ENCODE data around the gene AXIN1.

Gene AXIN1

GRCh38 chr16:284204-285120, 68.1 kb downstream of the AXIN1 start:
- Histone ChIP-seq H3K36me3 (ENCODE audit: control insufficient read depth, insufficient read depth, low read length) (no peaks in the 10 kb centered on the region), H3K4me3 (ENCODE audit: low read length) (no peak overlapping the region), H3K4me1 (ENCODE audit: control insufficient read depth, insufficient read depth, low read length) (peaks cover 18% of the 10 kb centered on the region), H3K9me3 (ENCODE audit: control insufficient read depth, low read length) (no peaks in the 10 kb centered on the region), H3K27me3 (ENCODE audit: control insufficient read depth, insufficient read depth, low read length) (peaks cover 18% of the 10 kb centered on the region), H3K9ac (ENCODE audit: low read length) (no peak overlapping the region)

- Histone ChIP-seq H3K36me3 (ENCODE audit: control insufficient read depth, insufficient read depth, low read length) (no peaks in the 10 kb centered on the region), H3K27me3 (ENCODE audit: control insufficient read depth, insufficient read depth, low read length) (peaks cover 18% of the 10 kb centered on the region), H3K4me3 (ENCODE audit: low read length) (no peak within 1 kb of the TSS), H3K9me3 (ENCODE audit: control insufficient read depth, low read length) (no peaks in the 10 kb centered on the region), H3K4me1 (ENCODE audit: control insufficient read depth, insufficient read depth, low read length) (peaks cover 18% of the 10 kb centered on the region), H3K9ac (ENCODE audit: low read length) (no peak within 1 kb of the TSS)
These were observed 69.3 kb downstream of the AXIN1 start, which contains the start of gene PDIA2 for GRCh38 chr16:283033-283805. Gene PDIA2, plus strand, starts transcription at chr16:283164. Its CDS starts 6 bp downstream, at chr16:283170.

GRCh38 chr16:282491-282890, 70.0 kb downstream of the AXIN1 start:
- H3K9ac ChIP-seq (ENCODE audit: low read length), result no peak overlapping the region
- peaks cover 18% of the 10 kb centered on the region for H3K27me3 ChIP-seq (ENCODE audit: control insufficient read depth, insufficient read depth, low read length)
- no peaks in the 10 kb centered on the region for H3K36me3 ChIP-seq (ENCODE audit: control insufficient read depth, insufficient read depth, low read length)
- H3K4me1 ChIP-seq (ENCODE audit: control insufficient read depth, insufficient read depth, low read length), result peaks cover 18% of the 10 kb centered on the region
- H3K4me3 ChIP-seq (ENCODE audit: low read length), result no peak overlapping the region
- no peaks in the 10 kb centered on the region for H3K9me3 ChIP-seq (ENCODE audit: control insufficient read depth, low read length)

GRCh38 chr16:281660-282255, 70.8 kb downstream of the AXIN1 start:
- Histone ChIP-seq H3K27me3 (ENCODE audit: control insufficient read depth, insufficient read depth, low read length) (peaks cover 18% of the 10 kb centered on the region), H3K4me1 (ENCODE audit: control insufficient read depth, insufficient read depth, low read length) (peaks cover 13% of the 10 kb centered on the region), H3K36me3 (ENCODE audit: control insufficient read depth, insufficient read depth, low read length) (no peaks in the 10 kb centered on the region), H3K9me3 (ENCODE audit: control insufficient read depth, low read length) (no peaks in the 10 kb centered on the region), H3K9ac (ENCODE audit: low read length) (no peak overlapping the region), H3K4me3 (ENCODE audit: low read length) (no peak overlapping the region)

GRCh38 chr16:280991-281659, 71.4 kb downstream of the AXIN1 start:
- Histone ChIP-seq H3K4me3 (ENCODE audit: low read length) (no peak overlapping the region), H3K4me1 (ENCODE audit: control insufficient read depth, insufficient read depth, low read length) (peaks cover 13% of the 10 kb centered on the region), H3K36me3 (ENCODE audit: control insufficient read depth, insufficient read depth, low read length) (no peaks in the 10 kb centered on the region), H3K9me3 (ENCODE audit: control insufficient read depth, low read length) (no peaks in the 10 kb centered on the region), H3K9ac (ENCODE audit: low read length) (no peak overlapping the region), H3K27me3 (ENCODE audit: control insufficient read depth, insufficient read depth, low read length) (peaks cover 20% of the 10 kb centered on the region)

GRCh38 chr16:280552-280951, 72.0 kb downstream of the AXIN1 start, which contains the start of gene ARHGDIG:
Gene ARHGDIG, plus strand, starts transcription at chr16:280591. Its CDS starts 90 bp downstream, at chr16:280681.
- no peaks in the 10 kb centered on the region for H3K9me3 ChIP-seq (ENCODE audit: control insufficient read depth, low read length)
- no peak within 1 kb of the TSS for H3K9ac ChIP-seq (ENCODE audit: low read length)
- peaks cover 23% of the 10 kb centered on the region for H3K27me3 ChIP-seq (ENCODE audit: control insufficient read depth, insufficient read depth, low read length)
- peaks cover 13% of the 10 kb centered on the region for H3K4me1 ChIP-seq (ENCODE audit: control insufficient read depth, insufficient read depth, low read length)
- no peaks in the 10 kb centered on the region for H3K36me3 ChIP-seq (ENCODE audit: control insufficient read depth, insufficient read depth, low read length)
- no peak within 1 kb of the TSS for H3K4me3 ChIP-seq (ENCODE audit: low read length)

GRCh38 chr16:280005-280460, 72.5 kb downstream of the AXIN1 start:
- Histone ChIP-seq H3K4me3 (ENCODE audit: low read length) (no peak overlapping the region), H3K9ac (ENCODE audit: low read length) (no peak overlapping the region), H3K36me3 (ENCODE audit: control insufficient read depth, insufficient read depth, low read length) (no peaks in the 10 kb centered on the region), H3K9me3 (ENCODE audit: control insufficient read depth, low read length) (no peaks in the 10 kb centered on the region), H3K27me3 (ENCODE audit: control insufficient read depth, insufficient read depth, low read length) (peaks cover 27% of the 10 kb centered on the region), H3K4me1 (ENCODE audit: control insufficient read depth, insufficient read depth, low read length) (peaks cover 17% of the 10 kb centered on the region)

- no peak overlapping the region for H3K4me3 ChIP-seq (ENCODE audit: low read length)
- peaks cover 32% of the 10 kb centered on the region for H3K27me3 ChIP-seq (ENCODE audit: control insufficient read depth, insufficient read depth, low read length)
- no peaks in the 10 kb centered on the region for H3K36me3 ChIP-seq (ENCODE audit: control insufficient read depth, insufficient read depth, low read length)
- H3K9ac ChIP-seq (ENCODE audit: low read length), result no peak overlapping the region
- H3K4me1 ChIP-seq (ENCODE audit: control insufficient read depth, insufficient read depth, low read length), result peaks cover 21% of the 10 kb centered on the region
- H3K9me3 ChIP-seq (ENCODE audit: control insufficient read depth, low read length), result no peaks in the 10 kb centered on the region
These were observed 73.0 kb downstream of the AXIN1 start for GRCh38 chr16:279531-279930.

- H3K4me3 ChIP-seq (ENCODE audit: low read length), result no peak overlapping the region
- H3K4me1 ChIP-seq (ENCODE audit: control insufficient read depth, insufficient read depth, low read length), result peaks cover 26% of the 10 kb centered on the region
- H3K27me3 ChIP-seq (ENCODE audit: control insufficient read depth, insufficient read depth, low read length), result peaks cover 38% of the 10 kb centered on the region
- no peak overlapping the region for H3K9ac ChIP-seq (ENCODE audit: low read length)
- H3K9me3 ChIP-seq (ENCODE audit: control insufficient read depth, low read length), result no peaks in the 10 kb centered on the region
- no peaks in the 10 kb centered on the region for H3K36me3 ChIP-seq (ENCODE audit: control insufficient read depth, insufficient read depth, low read length)
These were observed 73.6 kb downstream of the AXIN1 start for GRCh38 chr16:278863-279366.

GRCh38 chr16:276426-277077, 76.0 kb downstream of the AXIN1 start:
- H3K4me3 ChIP-seq (ENCODE audit: low read length), result no peak overlapping the region
- H3K9ac ChIP-seq (ENCODE audit: low read length), result no peak overlapping the region
- H3K4me1 ChIP-seq (ENCODE audit: control insufficient read depth, insufficient read depth, low read length), result peaks cover 18% of the 10 kb centered on the region
- no peaks in the 10 kb centered on the region for H3K36me3 ChIP-seq (ENCODE audit: control insufficient read depth, insufficient read depth, low read length)
- no peaks in the 10 kb centered on the region for H3K9me3 ChIP-seq (ENCODE audit: control insufficient read depth, low read length)
- H3K27me3 ChIP-seq (ENCODE audit: control insufficient read depth, insufficient read depth, low read length), result peaks cover 37% of the 10 kb centered on the region

GRCh38 chr16:275786-276232, 76.7 kb downstream of the AXIN1 start, which contains the start of gene RGS11:
Gene RGS11, minus strand, starts transcription at chr16:275944. Its CDS starts 33 bp downstream, at chr16:275911.
- Histone ChIP-seq H3K36me3 (ENCODE audit: control insufficient read depth, insufficient read depth, low read length) (no peaks in the 10 kb centered on the region), H3K9me3 (ENCODE audit: control insufficient read depth, low read length) (no peaks in the 10 kb centered on the region), H3K27me3 (ENCODE audit: control insufficient read depth, insufficient read depth, low read length) (peaks cover 32% of the 10 kb centered on the region), H3K9ac (ENCODE audit: low read length) (no peak within 1 kb of the TSS), H3K4me1 (ENCODE audit: control insufficient read depth, insufficient read depth, low read length) (peaks cover 15% of the 10 kb centered on the region), H3K4me3 (ENCODE audit: low read length) (no peak within 1 kb of the TSS)

Data from mucosa of stomach (tissue), 1 donor.